A673 (cell line): Measurements from ENCODE around the gene ALG13.

Experiments
- CTCF ChIP-seq: fragments of 300-800, 200-600 bp; sonication (generic); conservative IDR thresholded peaks from 2 replicates; pipeline ENCODE4 v1.5.1; 2017; ENCODE audit warnings: low read depth, mild to moderate bottlenecking, antibody characterized with exemption, low read length, moderate library complexity, mixed read lengths
- EZH2 ChIP-seq: fragments of 200-600 bp; sonication (generic); IDR thresholded peaks from 2 replicates; pipeline ENCODE4 v1.6.1; 2017; ENCODE audit warnings: borderline replicate concordance, low read depth, mild to moderate bottlenecking, mixed read lengths, antibody characterized with exemption, low read length; ENCODE audit not compliant: poor library complexity, severe bottlenecking

DNA sequence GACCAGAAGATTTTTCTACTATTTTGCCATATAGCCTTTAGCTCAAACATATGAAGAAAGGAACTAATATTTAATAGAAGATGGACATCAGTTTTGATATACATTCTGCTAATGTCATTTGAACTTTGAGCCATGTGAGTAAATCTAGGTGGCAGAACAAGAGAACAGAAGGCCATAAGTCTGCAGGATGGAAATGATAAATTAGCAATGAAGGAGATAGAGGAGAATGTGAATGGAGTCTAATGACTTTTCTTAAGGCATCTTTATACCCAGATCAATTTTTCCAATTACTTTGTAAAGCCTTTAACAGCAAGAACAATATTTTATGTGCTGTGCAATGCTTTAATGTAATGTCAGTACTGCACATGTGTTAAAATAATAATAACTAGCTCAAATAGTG is 30.1 kb upstream of the ALG13 start:
- TF ChIP-seq CTCF: no peak
- TF ChIP-seq EZH2: no peak
